ENCODE results near the gene NOP10.

NOP10 gene

GRCh38 chr15:34370643-34371042 lies 27.7 kb upstream of the NOP10 start:
- H3K4me3 ChIP-seq (ENCODE audit: low read depth, low read length), result no peak overlapping the region
- DNase-seq (ENCODE audit: low read depth), result no peak
- TF ChIP-seq CTCF (IDR thresholded peaks at IDR 0.05; ENCODE audit: low read depth, low read length, missing control alignments), result no peak
- in situ Hi-C loops (cut with HindIII; ENCODE audit: low sequenced_read_pairs), result no loop called here

GRCh38 chr15:34370129-34370528 lies 27.2 kb upstream of the NOP10 start:
- H3K4me3 ChIP-seq (ENCODE audit: low read depth, low read length), result no peak overlapping the region
- in situ Hi-C loops (cut with HindIII; ENCODE audit: low sequenced_read_pairs), result no loop called here
- TF ChIP-seq CTCF (IDR thresholded peaks at IDR 0.05; ENCODE audit: low read depth, low read length, missing control alignments), result no peak
- DNase-seq (ENCODE audit: low read depth), result no peak

- peak; percentile 62 for DNase-seq (ENCODE audit: low read depth)
- TF ChIP-seq CTCF (IDR thresholded peaks at IDR 0.05; ENCODE audit: low read depth, low read length, missing control alignments), result peak; percentile 94
- H3K4me3 ChIP-seq (ENCODE audit: low read depth, low read length), result peak within 1 kb of the TSS; percentile 94
- in situ Hi-C loops (cut with HindIII; ENCODE audit: low sequenced_read_pairs), result no loop called here
Measured at GRCh38 chr15:34367101-34368081, 24.5 kb upstream of the NOP10 start, which contains the start of gene LPCAT4. LPCAT4 (minus strand) TSS chr15:34367196; CDS start chr15:34367100, 96 bp downstream.

- TF ChIP-seq CTCF (IDR thresholded peaks at IDR 0.05; ENCODE audit: low read depth, low read length, missing control alignments), result peak; percentile 4
- H3K4me3 ChIP-seq (ENCODE audit: low read depth, low read length), result peak overlapping the region; percentile 94
- DNase-seq (ENCODE audit: low read depth), result no peak
- in situ Hi-C loops (cut with HindIII; ENCODE audit: low sequenced_read_pairs), result no loop called here
Measured at GRCh38 chr15:34366271-34367065, 23.5 kb upstream of the NOP10 start.

GRCh38 chr15:34365836-34366235 lies 22.9 kb upstream of the NOP10 start:
- no peak for TF ChIP-seq CTCF (IDR thresholded peaks at IDR 0.05; ENCODE audit: low read depth, low read length, missing control alignments)
- no peak for DNase-seq (ENCODE audit: low read depth)
- H3K4me3 ChIP-seq (ENCODE audit: low read depth, low read length), result peak overlapping the region; percentile 94
- in situ Hi-C loops (cut with HindIII; ENCODE audit: low sequenced_read_pairs), result no loop called here

- TF ChIP-seq CTCF (IDR thresholded peaks at IDR 0.05; ENCODE audit: low read depth, low read length, missing control alignments), result no peak
- DNase-seq (ENCODE audit: low read depth), result no peak
Measured at GRCh38 chr15:34365091-34365825, 22.3 kb upstream of the NOP10 start.

More at GRCh38 chr15:34365091-34365825, 22.3 kb upstream of the NOP10 start:
- in situ Hi-C loops (cut with HindIII; ENCODE audit: low sequenced_read_pairs), result no loop called here
- peak overlapping the region; percentile 94 for H3K4me3 ChIP-seq (ENCODE audit: low read depth, low read length)
